HG02884 (cell line): Measurements from ENCODE around the gene CHST15.

Experiments
- ATAC-seq: cut with Tn5 transposase; IDR thresholded peaks from one replicate; pipeline ENCODE4 v1.9.1; 2021; ENCODE audit warnings: mild to moderate bottlenecking, moderate library complexity; ENCODE audit not compliant: unreplicated experiment

The CHST15 gene

DNA sequence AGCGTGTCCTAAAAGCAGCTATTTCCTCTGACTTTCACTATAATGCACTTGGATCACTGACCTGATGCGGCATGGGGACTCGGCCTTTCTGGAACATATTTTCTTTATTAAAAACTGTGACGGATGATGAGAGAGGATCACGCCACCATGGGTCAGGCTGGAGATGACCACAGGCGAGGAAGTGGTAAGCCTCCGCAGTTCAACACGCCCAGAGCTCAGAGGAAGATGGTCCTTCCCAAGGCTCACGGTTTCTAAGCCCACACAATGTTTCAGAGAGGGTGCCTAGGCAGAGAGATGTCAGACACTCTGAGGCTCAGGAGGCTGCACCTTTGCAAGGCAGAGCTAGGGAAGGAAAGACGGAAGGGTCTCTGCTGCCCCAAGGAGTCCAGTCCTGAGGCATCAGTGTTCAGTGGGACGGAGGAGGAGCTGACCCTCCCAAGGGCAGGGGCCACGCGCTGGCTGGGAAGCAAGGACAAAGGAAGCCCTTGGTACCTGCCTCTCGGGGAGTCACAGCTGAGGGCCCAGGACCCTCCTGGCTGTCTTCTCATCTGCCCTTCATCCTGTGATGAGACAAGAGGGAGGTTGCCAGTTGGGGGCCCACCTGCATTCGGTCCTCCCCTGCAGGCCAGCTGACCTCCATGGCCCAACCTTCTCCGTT, 9.5 kb downstream of the CHST15 start:
- ATAC-seq = no peak

DNA sequence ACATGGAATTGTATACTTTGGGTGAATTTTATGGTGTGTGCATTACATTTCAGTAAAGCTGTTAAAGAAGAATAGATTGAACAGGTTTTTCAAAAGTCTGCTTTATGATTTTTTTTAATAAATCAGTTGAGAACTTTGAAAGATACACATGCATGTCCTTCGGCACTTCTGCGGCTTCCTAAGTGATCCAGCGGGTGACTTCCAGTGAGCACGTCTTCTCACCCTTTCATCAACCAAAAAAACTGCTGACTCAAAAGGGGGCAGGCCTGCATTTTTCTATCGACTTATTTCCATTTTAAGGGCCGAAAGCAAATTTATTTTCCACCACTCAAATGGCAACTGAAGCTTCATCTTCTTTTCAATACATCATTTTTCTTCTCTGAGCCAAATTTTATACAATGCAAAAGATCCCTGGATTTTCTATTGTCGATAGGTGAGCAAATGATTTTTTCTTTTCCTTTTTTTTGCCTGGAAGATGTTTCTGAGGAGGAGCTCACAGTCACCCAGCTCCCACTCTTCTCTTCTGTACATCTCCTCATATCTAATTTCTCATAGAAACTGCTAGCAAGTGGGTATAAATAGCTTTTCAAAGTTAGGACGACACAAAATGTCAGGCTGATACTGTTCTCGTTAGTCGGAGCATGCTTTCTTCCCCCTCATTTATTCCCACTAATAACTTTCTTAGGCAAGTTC, 10.2 kb downstream of the CHST15 start:
- ATAC-seq = no peak

DNA sequence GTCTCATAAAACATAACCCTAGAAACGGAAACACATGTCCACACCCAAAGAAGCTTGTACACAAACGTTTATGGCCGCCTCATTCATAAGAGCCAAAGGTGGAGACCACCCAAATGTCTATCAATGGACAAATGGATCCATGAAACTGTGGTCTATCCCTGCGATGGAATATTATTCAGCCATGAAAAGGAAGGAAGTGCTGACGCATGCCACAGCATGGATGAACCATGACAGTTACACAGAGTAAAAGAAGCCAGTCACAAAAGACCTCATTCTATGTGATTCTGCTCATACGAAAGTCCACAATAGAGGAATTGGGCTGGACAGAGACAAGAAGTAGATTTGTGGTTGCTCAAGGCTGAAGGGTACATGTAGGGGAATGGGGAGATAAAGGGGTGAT, 10.8 kb downstream of the CHST15 start:
- no peak for ATAC-seq

DNA sequence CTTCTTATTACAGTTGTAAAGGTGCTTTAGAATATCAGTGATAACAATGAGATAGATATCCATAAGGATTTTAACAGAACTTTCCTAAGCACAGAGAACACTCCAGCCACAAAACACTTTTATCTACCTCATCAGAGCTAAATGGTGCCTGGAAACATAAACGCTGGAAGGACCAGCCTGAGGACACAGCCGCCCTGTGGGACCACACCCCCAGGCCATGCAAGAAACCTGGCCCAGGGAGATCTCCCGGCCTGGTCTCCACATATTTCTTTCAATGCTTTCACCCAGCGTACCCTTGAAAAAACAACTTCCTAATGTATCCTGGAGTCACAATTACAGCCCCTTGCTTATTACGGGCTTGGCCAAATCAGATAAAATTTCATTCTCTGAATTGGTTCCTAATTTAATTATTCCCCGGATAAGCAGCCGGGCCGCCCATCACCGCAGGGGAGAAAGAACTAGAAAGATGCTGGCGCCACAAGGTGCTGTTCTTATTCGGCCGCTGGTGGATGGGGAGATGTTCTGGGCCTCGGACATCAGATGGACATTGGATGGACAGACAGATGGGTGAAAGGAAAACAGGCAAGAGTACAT, 11.8 kb downstream of the CHST15 start:
- ATAC-seq = no peak

DNA sequence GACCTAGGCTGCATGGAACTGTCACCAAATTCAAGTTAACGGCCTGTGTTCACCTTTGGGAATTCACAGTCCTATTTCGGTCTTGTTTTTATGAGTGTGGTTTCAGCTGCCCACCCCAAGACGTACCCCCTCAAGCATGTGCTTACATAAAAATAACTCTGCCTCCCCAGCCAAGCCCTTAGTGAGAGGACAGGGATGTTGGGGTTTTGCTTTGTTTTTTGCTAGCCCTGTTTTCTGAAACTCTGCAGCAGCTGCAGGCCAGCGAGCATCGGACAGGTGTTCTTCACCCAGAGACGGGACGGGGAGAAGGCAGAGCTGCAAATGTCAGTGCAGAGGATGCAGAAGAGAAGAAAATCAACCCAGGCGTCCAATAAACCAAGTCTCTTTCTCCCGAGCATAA, 13.5 kb downstream of the CHST15 start:
- ATAC-seq = no peak

DNA sequence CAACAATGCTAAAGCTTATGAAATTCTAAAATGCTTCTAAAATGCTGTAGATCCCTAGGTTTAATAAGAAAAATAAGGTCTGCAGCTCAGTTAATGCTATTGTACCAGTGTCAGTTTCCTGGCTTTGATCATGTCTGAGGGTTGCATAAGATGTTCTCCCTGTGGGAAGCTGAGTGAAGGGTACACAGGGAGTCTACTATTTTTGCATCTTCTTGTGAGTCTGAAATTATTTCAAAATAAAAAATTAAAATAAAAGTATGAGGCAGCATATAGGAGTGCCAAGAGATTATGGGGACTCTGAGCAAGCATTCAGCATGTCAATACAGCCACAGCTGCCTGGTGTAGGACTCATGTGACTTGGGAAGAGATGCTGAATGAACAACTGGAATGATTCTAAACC, 14.7 kb downstream of the CHST15 start:
- no peak for ATAC-seq

DNA sequence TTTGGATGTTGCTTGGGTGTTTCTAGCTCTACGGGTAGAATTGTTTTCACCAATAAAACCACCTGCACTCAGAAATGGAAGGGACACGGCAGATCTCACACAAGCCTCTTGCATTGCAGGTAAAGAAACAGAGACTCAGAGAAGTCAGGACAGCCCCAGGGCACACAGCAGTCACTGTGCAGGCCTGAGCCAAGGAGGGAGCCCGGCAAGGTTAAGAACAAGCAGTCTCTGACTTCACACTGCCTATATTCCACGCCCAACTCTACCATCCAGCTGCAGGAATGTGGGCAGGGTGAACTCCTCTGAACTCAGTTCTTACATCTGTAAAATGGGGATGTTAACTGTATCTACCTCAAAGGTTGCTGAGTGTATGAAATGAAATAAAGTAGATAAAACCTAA, 15.4 kb downstream of the CHST15 start:
- no peak for ATAC-seq

DNA sequence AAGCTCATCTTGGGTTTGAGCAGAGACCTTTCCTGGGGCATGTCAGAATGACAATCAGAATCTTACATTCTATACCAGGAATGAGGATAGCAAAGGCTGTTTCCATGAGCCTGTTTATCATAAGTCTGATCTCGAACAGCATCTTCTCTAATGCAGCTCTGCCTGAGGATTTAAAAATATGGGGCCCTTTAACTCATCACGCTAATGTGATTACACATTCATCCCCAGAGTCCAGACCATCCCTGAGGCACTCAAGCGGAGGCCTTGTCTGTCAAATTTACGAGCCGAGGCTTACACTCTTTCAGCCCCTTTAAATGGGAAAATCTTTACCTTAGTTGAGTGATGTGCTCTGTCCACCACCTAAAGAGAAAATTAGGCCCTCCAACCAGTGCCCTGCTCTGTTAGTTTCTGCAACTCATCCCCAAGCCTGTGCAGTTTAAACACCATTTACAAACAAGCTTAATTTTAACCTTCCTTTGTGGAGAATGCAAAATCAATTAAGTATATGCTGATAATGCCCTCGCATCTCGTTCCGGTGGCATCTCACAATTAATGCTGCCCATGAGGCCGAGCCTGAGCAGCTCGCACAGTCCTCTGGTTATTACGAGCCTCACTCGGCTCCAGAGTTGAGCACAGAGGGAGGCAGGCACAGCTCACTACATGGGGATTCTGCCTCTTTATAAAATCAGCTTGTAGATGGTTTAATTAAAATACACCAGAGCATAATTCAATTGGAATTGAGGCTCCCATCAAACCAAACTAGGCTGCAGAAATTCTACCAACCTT, 16.0 kb downstream of the CHST15 start:
- no peak for ATAC-seq

DNA sequence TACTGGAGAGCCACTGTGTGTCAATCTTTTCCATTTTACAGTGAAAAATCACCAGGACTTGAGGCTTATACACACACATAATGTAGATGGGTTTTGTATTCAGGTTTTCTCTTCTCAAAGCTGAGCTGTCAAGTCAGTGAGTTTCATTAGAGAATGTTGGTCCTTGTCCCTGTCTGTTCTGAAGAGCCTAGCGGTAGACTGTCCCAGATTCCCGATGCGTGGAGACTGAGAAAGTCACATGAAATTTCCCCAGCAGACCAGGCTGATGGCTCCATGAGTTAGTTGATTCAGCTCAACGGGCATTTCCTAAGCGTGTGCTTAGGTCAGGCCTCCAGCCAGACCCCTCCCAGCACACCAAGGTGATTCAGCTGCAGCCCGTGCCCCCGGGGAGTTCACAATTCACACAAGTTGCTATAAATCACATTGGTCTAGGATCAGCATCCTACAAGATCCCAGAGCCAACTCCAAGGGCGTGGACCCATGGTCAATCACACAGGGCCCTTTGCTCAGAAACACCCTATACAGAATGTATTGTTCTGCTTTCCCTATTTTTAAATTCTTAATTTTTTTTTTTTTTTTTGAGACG, 17.2 kb downstream of the CHST15 start:
- ATAC-seq = no peak

DNA sequence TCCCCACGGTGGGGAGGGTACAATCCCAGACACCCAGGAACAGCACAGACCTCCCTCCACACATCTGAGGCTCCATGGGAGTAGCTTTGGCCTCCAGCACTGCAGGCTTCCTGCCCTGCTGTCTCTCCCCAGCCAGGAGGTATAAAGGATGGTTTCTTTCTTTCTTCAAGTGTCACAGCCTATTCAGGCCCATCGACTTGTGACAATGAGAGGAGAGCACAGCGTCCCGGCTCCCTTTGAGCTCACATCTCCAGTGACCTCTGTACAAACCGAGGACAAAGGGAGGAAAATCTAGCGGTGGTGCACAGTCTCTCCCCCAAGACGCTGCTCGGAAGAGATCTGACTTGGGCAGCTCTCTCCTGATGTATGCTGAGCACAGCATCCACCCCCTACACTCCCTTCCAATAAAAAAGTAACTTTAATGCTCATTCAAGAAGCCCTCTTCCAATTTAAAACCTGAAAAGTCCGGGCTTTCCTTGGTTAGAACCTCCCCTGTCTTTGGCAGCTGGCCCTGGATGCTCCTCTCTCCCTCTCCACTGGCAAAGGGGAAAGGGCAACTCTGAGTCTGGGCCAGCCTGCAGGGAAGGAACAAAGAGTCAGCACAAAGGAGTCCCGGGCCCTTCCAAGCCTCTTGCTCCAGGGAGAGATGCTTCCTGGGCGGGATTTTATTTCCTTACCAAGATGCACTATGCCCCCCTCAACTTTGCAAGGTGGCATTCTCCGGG, 18.0 kb downstream of the CHST15 start:
- no peak for ATAC-seq

DNA sequence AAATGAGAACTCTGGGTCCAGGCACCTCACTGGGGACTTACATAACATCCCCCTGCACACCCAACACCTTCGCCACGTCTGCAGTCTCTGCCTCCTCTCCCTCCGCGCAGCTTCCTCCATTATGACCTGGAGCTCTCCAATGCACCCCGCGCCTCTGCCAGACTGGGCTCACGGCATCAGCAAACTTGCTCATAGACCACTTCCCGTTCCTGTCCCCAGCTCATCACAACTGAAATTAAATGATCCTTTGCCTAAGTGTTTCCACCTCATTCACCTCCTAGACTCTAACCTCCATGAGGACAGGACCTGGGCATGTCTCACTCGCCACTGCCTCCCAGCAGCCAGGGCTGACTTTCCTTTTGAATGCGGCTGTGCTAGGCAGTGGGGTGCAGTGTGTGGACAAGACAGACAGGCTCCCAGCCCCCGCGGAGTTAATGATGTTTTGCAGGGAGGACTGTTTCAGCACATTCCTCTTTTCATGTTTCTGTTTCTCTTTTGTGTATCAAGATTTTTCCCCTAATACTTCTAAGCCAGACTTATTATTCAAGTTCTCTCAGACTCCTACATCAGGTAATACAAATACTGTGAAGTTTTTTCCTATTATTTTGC, 18.8 kb downstream of the CHST15 start:
- no peak for ATAC-seq

DNA sequence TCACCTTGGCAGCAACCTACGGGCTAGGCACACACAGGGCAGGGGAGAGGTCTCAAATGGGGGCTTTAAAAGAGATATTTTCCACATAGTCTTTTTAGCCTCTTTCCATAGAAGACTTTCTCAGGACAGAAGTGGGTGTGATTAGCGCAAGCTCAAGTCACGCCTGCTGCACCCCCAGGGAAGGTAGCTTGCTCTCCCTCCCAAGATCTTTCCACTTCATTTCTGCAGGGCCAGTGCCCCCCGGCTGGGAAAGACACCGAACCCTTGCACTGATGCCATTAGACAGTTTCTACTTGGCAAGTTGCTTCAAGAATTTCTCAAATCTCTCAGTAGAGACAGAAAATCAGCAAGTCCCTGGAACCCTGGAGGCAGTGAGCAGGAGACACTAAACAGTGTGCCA, 19.4 kb downstream of the CHST15 start:
- ATAC-seq = no peak

DNA sequence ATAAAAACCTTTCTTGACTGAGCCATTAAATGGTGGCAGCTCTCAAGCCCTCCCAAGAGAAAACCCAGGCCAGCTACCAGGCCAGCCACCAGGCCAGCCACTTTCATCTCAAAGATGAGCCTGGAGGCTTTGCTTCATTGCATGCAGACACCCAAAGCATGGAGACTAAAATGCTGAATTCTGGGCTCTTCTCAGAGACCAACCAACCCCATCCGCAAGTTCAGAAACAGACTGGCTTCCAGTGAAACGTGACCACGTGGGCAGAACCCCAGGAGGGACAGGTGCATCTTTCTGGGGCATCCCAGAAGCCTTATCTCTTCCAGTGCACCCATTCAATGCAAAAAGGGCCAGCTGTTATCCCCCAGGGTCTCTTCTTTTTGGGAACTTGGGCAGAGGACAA, 20.9 kb downstream of the CHST15 start:
- no peak for ATAC-seq

DNA sequence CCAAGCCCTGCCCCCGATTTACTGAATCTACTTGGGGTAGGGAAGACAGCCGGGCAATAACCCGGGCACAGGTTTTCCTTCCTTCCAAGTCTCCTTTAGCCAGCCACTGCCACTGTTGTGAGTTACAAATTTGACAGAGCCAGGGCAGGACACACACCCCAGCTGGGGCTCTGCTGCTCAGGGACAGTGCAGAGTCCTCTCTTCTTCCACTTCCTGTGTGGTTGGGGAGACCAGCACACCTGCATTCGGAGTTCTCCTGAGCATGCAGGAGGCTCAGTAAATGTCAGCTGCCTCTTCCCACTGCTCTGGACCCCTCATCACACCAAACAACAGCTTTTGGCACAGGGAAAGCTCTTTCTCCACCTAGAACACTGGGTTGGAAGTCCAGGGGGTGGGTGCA, 21.3 kb downstream of the CHST15 start:
- no peak for ATAC-seq

DNA sequence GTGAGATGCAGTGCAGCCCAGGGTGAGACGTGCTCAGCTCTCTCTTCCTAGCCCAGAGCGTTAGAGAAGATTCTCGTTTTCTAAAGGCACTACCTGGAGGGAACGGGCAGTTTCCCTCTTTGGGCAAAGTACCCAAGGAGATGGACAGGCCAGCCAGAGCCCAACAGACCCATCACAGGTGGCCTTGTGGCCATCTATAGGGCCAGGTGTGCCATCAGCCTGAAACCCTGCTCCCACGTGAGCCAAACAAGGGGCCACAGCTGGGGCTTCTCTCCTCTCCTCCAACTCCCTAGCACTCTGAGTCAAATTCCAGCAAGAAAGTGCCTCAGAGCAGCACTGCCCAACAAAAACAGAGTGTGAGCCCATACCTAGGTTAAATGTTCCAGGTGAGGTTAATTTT, 22.3 kb downstream of the CHST15 start:
- no peak for ATAC-seq

DNA sequence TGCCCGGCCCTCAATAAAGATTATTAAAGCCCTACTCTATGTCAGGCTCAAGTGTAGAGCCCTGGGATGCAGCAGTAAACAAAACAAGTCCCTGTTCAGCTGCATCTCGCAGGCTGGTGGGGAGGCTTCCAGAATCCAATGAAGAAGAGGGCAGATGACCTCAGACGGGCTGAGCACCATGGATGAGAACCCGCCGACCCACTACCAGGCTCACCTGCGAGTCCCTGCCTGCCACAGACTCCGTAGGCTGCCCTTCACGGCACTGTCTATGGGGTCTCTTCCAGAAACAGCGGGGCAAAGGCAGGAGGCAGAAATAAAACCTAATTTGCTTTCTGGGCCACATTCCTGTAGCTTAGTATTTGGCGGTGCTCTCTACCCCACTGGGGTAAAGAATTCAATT, 22.7 kb downstream of the CHST15 start:
- ATAC-seq = no peak

DNA sequence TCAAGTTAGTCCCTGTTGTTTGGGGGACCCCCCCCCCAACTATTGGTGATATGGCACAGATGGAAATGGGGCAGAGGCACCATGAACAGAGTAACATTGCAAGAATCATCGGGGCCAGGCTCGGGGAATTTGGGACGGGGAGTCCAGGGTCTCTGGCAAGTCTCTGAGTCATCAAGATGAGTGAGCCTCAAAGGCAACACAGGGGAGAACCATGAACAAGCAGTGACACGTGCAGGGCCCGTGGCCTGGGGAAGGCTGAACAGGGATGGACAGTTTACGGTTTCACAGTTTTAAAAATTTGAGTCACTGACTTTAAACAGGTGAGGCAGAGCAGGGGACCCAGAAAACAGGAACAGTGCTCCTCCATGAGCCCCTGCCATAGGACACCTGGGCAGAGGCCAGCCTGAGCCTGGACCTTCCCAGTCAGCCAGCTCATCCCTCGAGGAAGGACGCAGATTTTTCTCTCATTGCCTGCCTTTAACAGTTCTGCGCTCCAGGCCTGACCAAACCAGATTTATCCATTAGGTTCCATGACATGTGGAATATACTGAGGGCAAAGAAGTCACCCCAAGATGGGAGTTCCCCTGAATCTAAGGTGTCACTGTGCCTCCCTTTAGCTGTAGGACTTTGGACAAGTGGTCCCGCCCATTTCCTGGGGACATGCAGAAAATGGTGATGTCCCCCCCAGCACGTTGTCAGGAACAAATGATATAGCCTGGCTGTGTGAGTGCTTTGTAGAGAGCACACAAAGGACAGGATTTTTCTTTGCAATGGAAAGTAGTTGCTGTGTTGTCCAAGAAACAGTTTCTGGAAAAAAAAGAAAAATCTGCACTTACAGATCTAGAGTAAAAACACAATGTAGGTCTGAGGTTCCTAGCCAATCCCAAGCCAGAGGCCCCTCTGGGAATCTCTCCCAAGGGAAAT, 23.8 kb downstream of the CHST15 start:
- ATAC-seq = no peak

DNA sequence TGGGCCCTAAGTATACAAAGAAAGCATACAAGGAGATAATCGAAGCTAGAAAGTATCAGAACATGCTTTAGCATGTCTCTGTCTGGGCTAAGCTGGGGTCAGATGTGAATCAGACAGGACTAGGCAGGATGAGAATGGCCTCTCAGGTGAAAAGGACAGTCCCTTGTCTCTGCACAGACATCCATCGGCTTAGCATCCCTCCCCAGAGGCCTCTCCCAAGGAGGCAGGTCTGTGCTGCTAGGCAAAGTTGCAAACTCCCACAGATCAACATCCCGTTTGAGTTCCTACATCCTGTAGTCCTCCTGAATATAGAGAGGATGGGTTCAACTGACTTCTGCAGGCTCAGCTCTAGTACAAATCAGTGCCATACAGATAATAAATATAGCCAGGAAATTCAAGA, 24.5 kb downstream of the CHST15 start:
- ATAC-seq = no peak

DNA sequence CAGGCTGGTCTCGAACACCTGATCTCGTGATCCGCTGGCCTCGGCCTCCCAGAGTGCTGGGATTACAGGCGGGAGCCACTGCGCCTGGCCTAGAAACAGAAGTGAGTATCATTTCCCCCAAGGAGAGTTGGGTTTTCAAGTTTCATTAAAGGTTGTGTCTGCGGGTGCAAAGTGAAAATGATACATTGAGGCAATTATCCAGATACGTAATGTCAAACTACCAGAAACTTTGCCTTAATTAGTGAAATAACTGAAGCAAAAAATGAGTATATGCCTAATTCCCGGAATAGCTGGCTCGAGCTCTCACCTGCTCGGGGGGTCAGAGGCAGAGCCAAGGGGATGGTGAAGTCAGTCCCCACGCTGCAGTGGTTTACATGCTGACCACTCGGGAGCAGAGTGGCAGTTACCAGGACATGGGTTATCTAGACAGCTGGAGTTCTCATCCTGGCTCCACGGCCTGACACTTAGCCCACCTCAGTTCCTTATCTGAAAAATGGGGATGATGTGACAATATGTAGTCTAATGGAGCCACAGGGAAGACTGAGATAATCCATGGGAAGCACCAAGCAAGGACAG, 25.5 kb downstream of the CHST15 start:
- no peak for ATAC-seq
